ENCODE data around the gene TCN1.

GRCh38 chr11:59847626-59848025, 18.7 kb downstream of the TCN1 start:
- TF ChIP-seq POLR2A (IDR thresholded peaks at IDR 0.05), result no peak
- TF ChIP-seq CTCF (IDR thresholded peaks at IDR 0.05 in 4 of 5, conservative IDR thresholded peaks at IDR 0.05 in 1 of 5), result no peak
